Measurements from ENCODE around the gene CFD.
A peak's percentile ranks its signal among the peaks of the same experiment; 100 is the strongest.

DNA sequence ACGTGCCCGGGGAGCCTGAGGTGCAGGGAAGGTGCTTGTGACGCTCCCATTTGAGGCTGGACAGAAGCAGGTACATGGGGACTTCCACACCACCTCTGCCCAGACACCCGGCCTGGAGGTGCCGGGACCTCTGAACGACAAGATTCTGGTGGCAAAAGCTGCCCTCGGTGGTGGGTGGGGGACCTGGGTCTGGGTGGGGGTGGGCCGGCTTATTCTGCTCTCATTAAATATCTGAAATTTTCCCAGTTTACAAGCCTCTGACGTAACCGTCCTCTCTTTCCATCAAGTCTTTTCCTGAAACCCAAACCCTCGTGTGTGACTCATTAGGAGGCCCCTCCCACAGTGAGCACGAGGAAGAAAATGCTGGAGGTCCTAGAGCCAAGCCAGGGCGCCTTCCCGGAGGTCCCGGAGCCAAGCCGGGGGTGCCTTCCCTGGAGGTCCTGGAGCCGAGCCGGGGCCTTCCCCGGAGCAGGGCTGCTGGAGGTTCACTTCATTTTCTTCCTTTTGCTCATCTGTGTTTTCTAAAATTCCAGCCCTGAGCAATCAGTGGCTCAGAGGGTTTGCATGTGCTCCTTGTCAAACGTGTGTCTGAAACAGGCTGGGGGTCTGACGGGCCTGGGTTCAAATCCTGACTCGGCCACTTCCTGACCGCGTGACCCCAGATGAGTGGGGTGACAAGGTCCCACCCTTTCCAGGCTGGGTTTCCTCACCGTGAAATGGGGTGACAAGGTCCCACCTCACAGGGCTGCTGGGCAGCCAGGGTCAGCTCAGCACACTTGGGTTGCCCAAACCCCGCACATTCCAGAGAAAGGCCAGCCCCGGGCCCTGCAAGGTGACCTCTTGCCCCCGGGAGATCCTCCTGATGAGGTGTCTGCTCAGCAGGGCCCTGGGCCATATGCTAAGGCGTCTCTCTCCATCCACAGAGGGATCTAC is 10.0 kb downstream of the CFD start:
- TF ChIP-seq, protein P1, sequence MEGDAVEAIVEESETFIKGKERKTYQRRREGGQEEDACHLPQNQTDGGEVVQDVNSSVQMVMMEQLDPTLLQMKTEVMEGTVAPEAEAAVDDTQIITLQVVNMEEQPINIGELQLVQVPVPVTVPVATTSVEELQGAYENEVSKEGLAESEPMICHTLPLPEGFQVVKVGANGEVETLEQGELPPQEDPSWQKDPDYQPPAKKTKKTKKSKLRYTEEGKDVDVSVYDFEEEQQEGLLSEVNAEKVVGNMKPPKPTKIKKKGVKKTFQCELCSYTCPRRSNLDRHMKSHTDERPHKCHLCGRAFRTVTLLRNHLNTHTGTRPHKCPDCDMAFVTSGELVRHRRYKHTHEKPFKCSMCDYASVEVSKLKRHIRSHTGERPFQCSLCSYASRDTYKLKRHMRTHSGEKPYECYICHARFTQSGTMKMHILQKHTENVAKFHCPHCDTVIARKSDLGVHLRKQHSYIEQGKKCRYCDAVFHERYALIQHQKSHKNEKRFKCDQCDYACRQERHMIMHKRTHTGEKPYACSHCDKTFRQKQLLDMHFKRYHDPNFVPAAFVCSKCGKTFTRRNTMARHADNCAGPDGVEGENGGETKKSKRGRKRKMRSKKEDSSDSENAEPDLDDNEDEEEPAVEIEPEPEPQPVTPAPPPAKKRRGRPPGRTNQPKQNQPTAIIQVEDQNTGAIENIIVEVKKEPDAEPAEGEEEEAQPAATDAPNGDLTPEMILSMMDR (IDR thresholded peaks at IDR 0.05) = no peak
- TF ChIP-seq POLR2AphosphoS5 (IDR thresholded peaks at IDR 0.05) (peak in 1 of 3 donors; percentile 50), POLR2A (IDR thresholded peaks at IDR 0.05) (no peak)
